Measurements from ENCODE around the gene COL18A1. TPM values are rescaled to one million over a fixed set of nuclear protein-coding genes. Genes with fewer than 3 reads are reported as not detected.

COL18A1 gene
- total RNA-seq, 3 donors from 2014 or later (not counting 1 experiment from before 2014, with no cell fraction given), result 12.3 to 22.3 (median 12.7) TPM

DNA sequence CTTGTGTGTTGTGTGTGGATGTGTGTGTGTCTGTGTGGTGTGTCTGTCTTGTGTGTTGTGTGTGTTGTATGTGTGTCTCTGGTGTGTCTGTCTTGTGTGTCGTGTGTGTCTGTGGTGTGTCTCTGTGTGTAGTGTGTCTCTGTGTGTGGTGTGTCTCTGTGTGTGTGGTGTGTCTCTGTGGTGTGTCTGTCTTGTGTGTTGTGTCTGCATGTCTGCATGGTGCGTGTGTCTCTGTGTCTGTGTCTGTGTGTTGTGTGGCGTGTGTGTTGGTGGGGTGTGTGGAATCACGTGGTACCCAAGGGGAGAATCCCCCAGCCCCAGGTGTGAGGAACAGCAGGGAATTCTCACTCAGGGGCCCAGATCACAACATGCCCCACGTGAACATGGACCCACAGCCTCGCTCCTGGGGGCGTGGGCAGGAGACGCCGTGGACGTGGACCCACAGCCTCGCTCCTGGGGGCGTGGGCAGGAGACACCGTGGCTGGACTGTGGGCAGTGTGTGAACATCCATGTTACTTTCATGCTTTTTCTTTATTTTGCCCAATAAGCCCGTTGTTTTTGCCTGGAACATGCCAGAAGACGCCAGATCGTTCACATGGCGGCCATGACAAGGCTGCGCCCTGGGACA is 69.5 kb downstream of the COL18A1 start:
- Mint-ChIP-seq H3K27ac (peak overlapping the region in 1 of 2 donors; percentile 1), H3K4me3 (no peak overlapping the region), H3K9me3 (no peaks in the 10 kb centered on the region), H3K27me3 (ENCODE audit: low read depth in 2 of 2) (no peaks in the 10 kb centered on the region), H3K4me1 (peaks cover 16 to 23% of the 10 kb centered on the region in 2 donors), H3K36me3 (no peaks in the 10 kb centered on the region)
- no peak overlapping the region for H3K4me3 ChIP-seq (ENCODE audit: low read length)
- ATAC-seq (no peak), DNase-seq (no peak)
- TF ChIP-seq, protein P1, sequence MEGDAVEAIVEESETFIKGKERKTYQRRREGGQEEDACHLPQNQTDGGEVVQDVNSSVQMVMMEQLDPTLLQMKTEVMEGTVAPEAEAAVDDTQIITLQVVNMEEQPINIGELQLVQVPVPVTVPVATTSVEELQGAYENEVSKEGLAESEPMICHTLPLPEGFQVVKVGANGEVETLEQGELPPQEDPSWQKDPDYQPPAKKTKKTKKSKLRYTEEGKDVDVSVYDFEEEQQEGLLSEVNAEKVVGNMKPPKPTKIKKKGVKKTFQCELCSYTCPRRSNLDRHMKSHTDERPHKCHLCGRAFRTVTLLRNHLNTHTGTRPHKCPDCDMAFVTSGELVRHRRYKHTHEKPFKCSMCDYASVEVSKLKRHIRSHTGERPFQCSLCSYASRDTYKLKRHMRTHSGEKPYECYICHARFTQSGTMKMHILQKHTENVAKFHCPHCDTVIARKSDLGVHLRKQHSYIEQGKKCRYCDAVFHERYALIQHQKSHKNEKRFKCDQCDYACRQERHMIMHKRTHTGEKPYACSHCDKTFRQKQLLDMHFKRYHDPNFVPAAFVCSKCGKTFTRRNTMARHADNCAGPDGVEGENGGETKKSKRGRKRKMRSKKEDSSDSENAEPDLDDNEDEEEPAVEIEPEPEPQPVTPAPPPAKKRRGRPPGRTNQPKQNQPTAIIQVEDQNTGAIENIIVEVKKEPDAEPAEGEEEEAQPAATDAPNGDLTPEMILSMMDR (IDR thresholded peaks at IDR 0.05), result no peak
- intact Hi-C loops (cut with micrococcal nuclease), result no loop called here
- H3K36me3 ChIP-seq (ENCODE audit: control insufficient read depth, insufficient read depth, low read length), result no peaks in the 10 kb centered on the region
- 95% methylated on average over 18 of the region's 18 CpGs for WGBS (ENCODE audit: insufficient coverage)
- H3K27ac ChIP-seq (ENCODE audit: low read length), result no peak overlapping the region
- no peaks in the 10 kb centered on the region for H3K27me3 ChIP-seq (ENCODE audit: control insufficient read depth, insufficient read depth, low read length)
- no peaks in the 10 kb centered on the region for H3K9me3 ChIP-seq (ENCODE audit: control insufficient read depth, insufficient read depth, low read length)
- H3K4me1 ChIP-seq (ENCODE audit: control insufficient read depth, insufficient read depth, low read length), result peaks cover 22% of the 10 kb centered on the region

DNA sequence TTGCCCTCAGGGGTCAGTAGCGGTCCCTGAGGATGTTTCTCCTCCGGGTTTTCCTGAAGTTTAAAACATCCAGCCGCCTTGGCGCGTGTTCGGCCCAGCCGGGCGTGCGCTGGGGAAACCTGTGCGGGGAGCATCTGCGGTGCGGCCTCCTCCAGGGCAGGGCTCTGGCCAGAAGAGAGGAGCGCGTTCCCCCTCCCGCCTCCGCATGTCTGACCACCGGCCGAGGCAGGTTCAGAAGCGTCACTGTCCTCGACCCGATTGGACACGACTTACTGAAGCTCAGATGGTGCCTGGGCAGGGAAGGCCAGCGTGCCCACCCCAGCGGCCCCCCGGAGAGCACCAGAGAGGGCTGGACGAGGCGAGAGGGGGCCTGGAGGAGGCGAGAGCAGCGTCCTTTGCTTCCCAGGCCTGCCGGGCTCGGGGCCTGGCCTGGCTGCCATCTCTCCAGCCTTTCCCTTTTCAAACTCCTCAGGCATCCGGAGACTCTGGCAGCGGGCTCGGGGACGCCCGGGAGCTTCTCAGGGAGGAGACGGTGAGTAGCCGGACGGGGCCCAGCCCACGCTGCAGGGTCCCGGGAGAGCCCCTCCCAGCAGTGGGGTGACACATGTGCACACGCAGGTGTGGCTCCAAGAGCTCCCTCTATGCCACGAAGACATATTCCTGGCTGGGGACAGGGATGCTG is 70.2 kb downstream of the COL18A1 start:
- H3K9me3 ChIP-seq (ENCODE audit: control insufficient read depth, insufficient read depth, low read length), result no peaks in the 10 kb centered on the region
- Mint-ChIP-seq H3K9me3 (no peaks in the 10 kb centered on the region), H3K27ac (no peak overlapping the region), H3K36me3 (no peaks in the 10 kb centered on the region), H3K4me1 (peaks cover 18 to 27% of the 10 kb centered on the region in 2 donors), H3K27me3 (ENCODE audit: low read depth in 2 of 2) (no peaks in the 10 kb centered on the region), H3K4me3 (no peak overlapping the region)
- H3K36me3 ChIP-seq (ENCODE audit: control insufficient read depth, insufficient read depth, low read length), result no peaks in the 10 kb centered on the region
- TF ChIP-seq, protein P1 (IDR thresholded peaks at IDR 0.05), result no peak
- no peak for DNase-seq
- H3K4me1 ChIP-seq (ENCODE audit: control insufficient read depth, insufficient read depth, low read length), result peaks cover 30% of the 10 kb centered on the region
- WGBS (ENCODE audit: insufficient coverage), result 95% methylated on average over 43 of the region's 43 CpGs
- no peaks in the 10 kb centered on the region for H3K27me3 ChIP-seq (ENCODE audit: control insufficient read depth, insufficient read depth, low read length)
- no peak for ATAC-seq
- no peak overlapping the region for H3K27ac ChIP-seq (ENCODE audit: low read length)
- no peak overlapping the region for H3K4me3 ChIP-seq (ENCODE audit: low read length)
- intact Hi-C loops (cut with micrococcal nuclease), result no loop called here

DNA sequence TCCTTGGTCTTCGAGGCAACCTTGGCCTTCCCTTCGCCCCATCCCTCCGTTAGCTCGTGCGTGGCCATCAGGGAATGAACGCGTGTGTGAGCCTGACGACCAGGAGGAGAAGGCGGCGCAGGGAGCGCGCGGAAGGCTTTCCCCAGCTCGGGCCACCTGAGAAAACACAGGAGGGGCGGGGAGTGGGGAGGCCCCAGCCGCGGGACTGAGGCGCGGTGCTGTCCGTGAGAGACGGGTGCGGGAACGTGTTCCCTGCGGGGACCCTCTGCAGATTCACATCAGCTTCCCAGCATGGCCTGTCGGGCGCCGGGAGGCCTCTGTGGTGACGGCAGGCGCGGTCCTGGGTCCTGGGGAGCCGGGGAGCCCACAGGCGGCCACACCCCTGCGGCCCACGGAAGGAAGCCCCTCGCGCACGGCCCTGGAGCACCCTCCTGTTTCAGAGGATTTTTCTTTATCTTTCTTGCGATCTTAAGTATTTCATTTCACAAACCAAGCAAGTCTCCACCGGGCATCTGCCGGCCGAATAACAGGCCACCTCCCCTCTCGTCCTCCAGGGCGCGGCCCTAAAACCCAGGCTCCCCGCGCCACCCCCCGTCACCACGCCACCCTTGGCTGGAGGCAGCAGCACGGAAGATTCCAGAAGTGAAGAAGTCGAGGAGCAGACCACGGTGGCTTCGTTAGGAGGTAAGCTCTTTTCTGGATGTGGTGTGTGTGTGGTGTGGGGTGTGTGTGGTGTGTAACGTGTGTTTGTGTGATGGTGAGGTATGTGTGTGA is 71.0 kb downstream of the COL18A1 start:
- H3K4me1 ChIP-seq (ENCODE audit: control insufficient read depth, insufficient read depth, low read length), result peaks cover 30% of the 10 kb centered on the region
- H3K27ac ChIP-seq (ENCODE audit: low read length), result no peak overlapping the region
- intact Hi-C loops (cut with micrococcal nuclease), result no loop called here
- H3K9me3 Mint-ChIP-seq, result no peaks in the 10 kb centered on the region
- H3K4me1 Mint-ChIP-seq, result peaks cover 18 to 27% of the 10 kb centered on the region in 2 donors
- no peak overlapping the region for H3K4me3 Mint-ChIP-seq
- no peak for ATAC-seq
- no peak for DNase-seq
- H3K4me3 ChIP-seq (ENCODE audit: low read length), result no peak overlapping the region
- 92% methylated on average over 53 of the region's 53 CpGs for WGBS (ENCODE audit: insufficient coverage)
- no peaks in the 10 kb centered on the region for H3K9me3 ChIP-seq (ENCODE audit: control insufficient read depth, insufficient read depth, low read length)
- H3K36me3 Mint-ChIP-seq, result no peaks in the 10 kb centered on the region
- TF ChIP-seq, protein P1 (IDR thresholded peaks at IDR 0.05), result no peak
- H3K36me3 ChIP-seq (ENCODE audit: control insufficient read depth, insufficient read depth, low read length), result no peaks in the 10 kb centered on the region
- H3K27me3 ChIP-seq (ENCODE audit: control insufficient read depth, insufficient read depth, low read length), result no peaks in the 10 kb centered on the region
- no peaks in the 10 kb centered on the region for H3K27me3 Mint-ChIP-seq (ENCODE audit: low read depth in 2 of 2)
- H3K27ac Mint-ChIP-seq, result peak overlapping the region in 1 of 2 donors; percentile 34
